ENCODE results near the gene ANKRD40. TPM values are rescaled to one million over a fixed set of nuclear protein-coding genes. Genes with fewer than 3 reads are reported as not detected.

The ANKRD40 gene
- total and polyA plus RNA-seq, 12 donors, result 18.2 to 56.8 (median 42.7) TPM

GRCh38 chr17:50645748-50646682 lies 61.7 kb downstream of the ANKRD40 start:
- TF ChIP-seq CTCF (IDR thresholded peaks at IDR 0.05), result no peak
- H3K4me1 ChIP-seq, result peaks cover 0 to 10% (median 4%) of the 10 kb centered on the region in 9 donors
- 95 to 96% methylated on average over 3 of the region's 3 CpGs for WGBS, 2 donors
- intact Hi-C loops (cut with DNase I), result no loop called here
- DNase-seq (no peak), ATAC-seq (no peak)
- H3K27ac ChIP-seq, result no peak overlapping the region
- peaks cover 0 to 3% (median 0%) of the 10 kb centered on the region in 11 donors for H3K9me3 ChIP-seq
- no peaks in the 10 kb centered on the region for H3K36me3 ChIP-seq
- H3K4me3 ChIP-seq, result no peak overlapping the region
- H3K27me3 ChIP-seq, result no peaks in the 10 kb centered on the region

Other genes starting within 250 kb of the ANKRD40 start
- gene CHAD, start 239.0 kb downstream of the ANKRD40 start, total RNA-seq, result under 1 TPM in 3 of 10 donors, not detected in 7; 0.13 to 0.74 (median 0.20) TPM
- gene CHAD, start 239.0 kb downstream of the ANKRD40 start, polyA plus RNA-seq, result under 1 TPM in 1 of 2 donors, not detected in 1; 0.44 TPM
- gene RSAD1, start 229.1 kb downstream of the ANKRD40 start, total RNA-seq, result 10 to 100 TPM; 36.2 to 52.3 (median 45.5) TPM
- gene RSAD1, start 229.1 kb downstream of the ANKRD40 start, polyA plus RNA-seq, result 10 to 100 TPM; 31.8 to 47.9 TPM
- 1 to 10 TPM in 4 of 10 donors, under 1 TPM in 6; 0.19 to 1.6 (median 0.59) TPM for gene MYCBPAP, start 199.5 kb downstream of the ANKRD40 start, total RNA-seq
- under 1 TPM; 0.17 to 0.80 TPM for gene MYCBPAP, start 199.5 kb downstream of the ANKRD40 start, polyA plus RNA-seq
- gene EPN3, start 175.2 kb downstream of the ANKRD40 start, total RNA-seq, result 10 to 100 TPM in 5 of 10 donors, 1 to 10 TPM in 5; 5.2 to 21.5 (median 10.1) TPM
- 10 to 100 TPM in 1 of 2 donors, 1 to 10 TPM in 1; 3.0 to 18.9 TPM for gene EPN3, start 175.2 kb downstream of the ANKRD40 start, polyA plus RNA-seq
- 10 to 100 TPM; 18.5 to 80.6 (median 63.3) TPM for gene SPATA20, start 160.7 kb downstream of the ANKRD40 start, total RNA-seq
- 10 to 100 TPM; 12.6 to 88.4 TPM for gene SPATA20, start 160.7 kb downstream of the ANKRD40 start, polyA plus RNA-seq
- under 1 TPM; 0.14 to 0.46 (median 0.27) TPM for gene CACNA1G, start 147.2 kb downstream of the ANKRD40 start, total RNA-seq
- under 1 TPM; 0.04 to 0.22 TPM for gene CACNA1G, start 147.2 kb downstream of the ANKRD40 start, polyA plus RNA-seq
- gene ABCC3, start 73.0 kb downstream of the ANKRD40 start, total RNA-seq, result 1 to 10 TPM in 6 of 10 donors, under 1 TPM in 3, not detected in 1; 0.23 to 5.7 (median 1.1) TPM
- 1 to 10 TPM in 1 of 2 donors, under 1 TPM in 1; 0.41 to 2.0 TPM for gene ABCC3, start 73.0 kb downstream of the ANKRD40 start, polyA plus RNA-seq
- 10 to 100 TPM; 35.7 to 63.9 (median 46.8) TPM for gene LUC7L3, start 11.7 kb upstream of the ANKRD40 start, total RNA-seq
- gene LUC7L3, start 11.7 kb upstream of the ANKRD40 start, polyA plus RNA-seq, result 100 to 1,000 TPM in 1 of 2 donors, 10 to 100 TPM in 1; 33.7 to 188 TPM
- not detected for gene ANKRD40CL, start 59.6 kb upstream of the ANKRD40 start, total RNA-seq
- not detected for gene ANKRD40CL, start 59.6 kb upstream of the ANKRD40 start, polyA plus RNA-seq
- 1 to 10 TPM in 2 of 10 donors, under 1 TPM in 8; 0.22 to 1.7 (median 0.54) TPM for gene WFIKKN2, start 127.7 kb upstream of the ANKRD40 start, total RNA-seq
- gene WFIKKN2, start 127.7 kb upstream of the ANKRD40 start, polyA plus RNA-seq, result under 1 TPM; 0.10 to 0.51 TPM
- gene TOB1, start 158.4 kb upstream of the ANKRD40 start, total RNA-seq, result 100 to 1,000 TPM in 6 of 10 donors, 10 to 100 TPM in 4; 54.7 to 134 (median 106) TPM
- 10 to 100 TPM; 15.6 to 31.7 TPM for gene TOB1, start 158.4 kb upstream of the ANKRD40 start, polyA plus RNA-seq